A549 (cell line): ENCODE measurements around the gene KSR2. TPM values are rescaled to one million over a fixed set of nuclear protein-coding genes. Genes with fewer than 3 reads are reported as not detected.
A peak's percentile ranks its signal among the peaks of the same experiment; 100 is the strongest.

Experiments used
- ATAC-seq, 2 experiments: fragments of 200-7000 bp in 1 of 2; fragments of >200 bp in 1 of 2; cut with Nextera tagmentation in 1 of 2; cut with Tn5 transposase in 1 of 2; 3 replicates each; pipeline versions ENCODE4 v1.8.0 to v1.9.1; 2018 to 2020; ENCODE audit warnings: mild to moderate bottlenecking in 1 of 2, moderate library complexity in 1 of 2
- CTCF ChIA-PET: fragments of 300-600 bp; sonication (Branson Sonifier 250); formaldehyde crosslinking; extraction: SDS; loops from one replicate; lab custom pipeline; 2021; ENCODE audit warnings: antibody characterized with exemption, inconsistent platforms; lab: Yijun Ruan, JAX
- POLR2A ChIA-PET: fragments of 350-600 bp; formaldehyde crosslinking; extraction: SDS; loops from one replicate; lab custom pipeline; 2021; ENCODE audit warnings: antibody characterized with exemption, inconsistent platforms; lab: Yijun Ruan, JAX
- DNase-seq, 2 experiments: peaks; one replicate each; pipeline versions ENCODE4 v3.0.0 to v3.0.0-alpha.2; 2011 to 2016; ENCODE audit warnings: low read depth in 1 of 2, low spot score in 1 of 2
- FAIRE-seq: peaks from 2 replicates; lab custom pipeline; 2011; peaks lifted over from hg19 to GRCh38; lab: Jason Lieb, UNC
- H3K27ac ChIP-seq, 2 experiments: fragments of >200 bp; sonication (Bioruptor Twin); formaldehyde crosslinking; 3 replicates each; pipeline ENCODE4 v1.5.1; 2016 to 2017
- H3K4me1 ChIP-seq: fragments of >200 bp; sonication (Bioruptor Twin); formaldehyde crosslinking; 3 replicates; pipeline ENCODE4 v1.6.1; 2016
- H3K4me2 ChIP-seq: fragments of >200 bp; sonication (Bioruptor Twin); formaldehyde crosslinking; 3 replicates; pipeline ENCODE4 v1.6.1; 2016
- H3K4me3 ChIP-seq: fragments of >200 bp; sonication (Bioruptor Twin); formaldehyde crosslinking; 3 replicates; pipeline ENCODE4 v1.5.1; 2016
- H3K9me3 ChIP-seq: fragments of >200 bp; sonication (Bioruptor Twin); formaldehyde crosslinking; 3 replicates; pipeline ENCODE4 v1.6.1; 2016
- CBX8 ChIP-seq: fragments of 200-600 bp; sonication (generic); IDR thresholded peaks from 2 replicates; pipeline ENCODE4 v1.6.1; 2016
- CHD4 ChIP-seq: fragments of 200-600 bp; sonication (generic); IDR thresholded peaks from 2 replicates; pipeline ENCODE4 v1.6.1; 2016; ENCODE audit warnings: antibody characterized with exemption, mild to moderate bottlenecking, borderline replicate concordance
- EHF ChIP-seq: fragments of 250-450 bp; sonication (Bioruptor Pico); IDR thresholded peaks from 2 replicates; pipeline ENCODE4 v1.5.0; 2020; ENCODE audit warnings: mild to moderate bottlenecking
- EHMT2 ChIP-seq: fragments of 200-600 bp; sonication (generic); IDR thresholded peaks from 2 replicates; pipeline ENCODE4 v1.6.1; 2016; ENCODE audit warnings: antibody characterized with exemption, low read depth, mild to moderate bottlenecking, moderate library complexity
- ESRRA ChIP-seq: fragments of 150-350 bp; IDR thresholded peaks from 2 replicates; pipeline ENCODE4 v1.6.1; 2014; ENCODE audit warnings: mild to moderate bottlenecking, low read length, borderline replicate concordance
- FOXS1 ChIP-seq: fragments of 250-450 bp; sonication (Bioruptor Pico); IDR thresholded peaks from 2 replicates; pipeline ENCODE4 v1.5.0; 2020; ENCODE audit warnings: mild to moderate bottlenecking, moderate library complexity
- GATA3 ChIP-seq: IDR thresholded peaks from 2 replicates; pipeline ENCODE4 v1.6.1; 2012; ENCODE audit warnings: borderline replicate concordance
- HEYL ChIP-seq: fragments of 250-450 bp; sonication (Bioruptor Pico); IDR thresholded peaks from 2 replicates; pipeline ENCODE4 v1.8.0; 2021; ENCODE audit warnings: mild to moderate bottlenecking, moderate library complexity
- HOXB5 ChIP-seq: fragments of 250-450 bp; sonication (Bioruptor Pico); IDR thresholded peaks from 2 replicates; pipeline ENCODE4 v1.5.0; 2020; ENCODE audit warnings: mild to moderate bottlenecking, moderate library complexity
- JUN ChIP-seq, 2 experiments: fragments of >200 bp; sonication (Bioruptor Twin); formaldehyde crosslinking; IDR thresholded peaks; 2 replicates in 1 of 2; 3 replicates in 1 of 2; pipeline ENCODE4 v1.6.1; 2016 to 2017
- JUNB ChIP-seq: fragments of >200 bp; sonication (Bioruptor Twin); formaldehyde crosslinking; IDR thresholded peaks from 2 replicates; pipeline ENCODE4 v1.6.1; 2016
- KDM1A ChIP-seq: fragments of 200-600 bp; sonication (generic); IDR thresholded peaks from 2 replicates; pipeline ENCODE4 v1.6.1; 2016; ENCODE audit warnings: low read depth, mild to moderate bottlenecking
- KDM5A ChIP-seq: fragments of 200-600 bp; sonication (generic); IDR thresholded peaks from 2 replicates; pipeline ENCODE4 v1.6.1; 2016; ENCODE audit warnings: antibody characterized with exemption, mild to moderate bottlenecking
- MAFK ChIP-seq: fragments of 450-650 bp; IDR thresholded peaks from 2 replicates; pipeline ENCODE4 v1.6.1; 2014; ENCODE audit not compliant: partially characterized antibody
- MAZ ChIP-seq: fragments of 150-350 bp; IDR thresholded peaks from 2 replicates; pipeline ENCODE4 v1.6.1; 2014; ENCODE audit warnings: antibody characterized with exemption, low read depth, low read length, borderline replicate concordance
- NFE2L2 ChIP-seq: fragments of 150-350 bp; conservative IDR thresholded peaks from 2 replicates; pipeline ENCODE4 v1.6.1; 2014; ENCODE audit warnings: low read length
- NR3C1 ChIP-seq: fragments of >200 bp; sonication (Bioruptor Twin); formaldehyde crosslinking; IDR thresholded peaks from 3 replicates; pipeline ENCODE4 v1.6.1; 2017
- POLR2A ChIP-seq: IDR thresholded peaks from 2 replicates; pipeline ENCODE4 v1.6.1; 2012; ENCODE audit warnings: mild to moderate bottlenecking, low read length
- RAD21 ChIP-seq, 2 experiments: fragments of >200 bp in 1 of 2; sonication (Bioruptor Twin) in 1 of 2; formaldehyde crosslinking in 1 of 2; IDR thresholded peaks in 1 of 2; conservative IDR thresholded peaks in 1 of 2; 2 replicates in 1 of 2; 3 replicates in 1 of 2; pipeline ENCODE4 v1.6.1; 2012 to 2018; ENCODE audit warnings: inconsistent platforms in 1 of 2
- RARB ChIP-seq: fragments of 250-450 bp; sonication (Bioruptor Pico); IDR thresholded peaks from 2 replicates; pipeline ENCODE4 v1.8.0; 2021; ENCODE audit warnings: mild to moderate bottlenecking, moderate library complexity
- RCOR1 ChIP-seq: fragments of 150-350 bp; IDR thresholded peaks from 2 replicates; pipeline ENCODE4 v1.6.1; 2014; ENCODE audit warnings: antibody characterized with exemption, low read length, low read depth
- SREBF2 ChIP-seq: fragments of 450-650 bp; IDR thresholded peaks from 2 replicates; pipeline ENCODE4 v1.6.1; 2014; ENCODE audit warnings: mild to moderate bottlenecking, moderate library complexity
- TFCP2L1 ChIP-seq: fragments of 250-450 bp; sonication (Bioruptor Pico); IDR thresholded peaks from 2 replicates; pipeline ENCODE4 v1.5.0; 2021; ENCODE audit warnings: mild to moderate bottlenecking
- ZFP36 ChIP-seq: fragments of 450-650 bp; IDR thresholded peaks from 2 replicates; pipeline ENCODE4 v1.6.1; 2014; ENCODE audit warnings: borderline replicate concordance; ENCODE audit not compliant: partially characterized antibody
- WGBS: methylation state at CpG from one replicate; pipeline ENCODE4 v1.1.6; 2017; ENCODE audit errors: missing lambda C conversion rate; 5-methylcytosine and 5-hydroxymethylcytosine counted together
- polyA plus RNA-seq, 4 experiments: library from polyadenylated mRNA; depleted of rRNA in 3 of 4; stranded (reverse); fragments of >200 nt; fragmentation: RNase III in 1 of 4; extraction: RNeasy Plus Mini Kit Qiagen cat#74134 plus additional on column Dnase treatment in 1 of 4; gene quantifications; 2 replicates in 3 of 4; 3 replicates in 1 of 4; pipeline ENCODE4 v1.2.3, GENCODE V29; 2011 to 2017
- TF ChIP-seq, protein P1 (sequence below): fragments of 250-450 bp; sonication (Bioruptor Pico); IDR thresholded peaks from 2 replicates; pipeline ENCODE4 v1.5.0; 2020; ENCODE audit warnings: low read depth, mild to moderate bottlenecking, moderate library complexity
- TF ChIP-seq, protein P2 (sequence below): fragments of 250-450 bp; sonication (Bioruptor Pico); IDR thresholded peaks from 2 replicates; pipeline ENCODE4 v1.5.0; 2021; ENCODE audit warnings: mild to moderate bottlenecking, moderate library complexity, borderline replicate concordance
- TF ChIP-seq, protein P3 (sequence below): fragments of >200 bp; sonication (Bioruptor Twin); formaldehyde crosslinking; IDR thresholded peaks from 3 replicates; pipeline ENCODE4 v1.5.1; 2016
- TF ChIP-seq, protein P4 (sequence below): fragments of >200 bp; sonication (Bioruptor Twin); formaldehyde crosslinking; IDR thresholded peaks from 2 replicates; pipeline ENCODE4 v1.6.1; 2016
- TF ChIP-seq, protein P5 (sequence below): fragments of 450-650 bp; IDR thresholded peaks from 2 replicates; pipeline ENCODE4 v1.6.1; 2014; ENCODE audit warnings: antibody characterized with exemption
- TF ChIP-seq, protein P6 (sequence below): IDR thresholded peaks from 2 replicates; pipeline ENCODE4 v1.6.1; 2012

KSR2 gene
- polyA plus RNA-seq, 2 of the 4 experiments (the other 2 are of a cell fraction): 0.37 to 1.2 TPM

DNA sequence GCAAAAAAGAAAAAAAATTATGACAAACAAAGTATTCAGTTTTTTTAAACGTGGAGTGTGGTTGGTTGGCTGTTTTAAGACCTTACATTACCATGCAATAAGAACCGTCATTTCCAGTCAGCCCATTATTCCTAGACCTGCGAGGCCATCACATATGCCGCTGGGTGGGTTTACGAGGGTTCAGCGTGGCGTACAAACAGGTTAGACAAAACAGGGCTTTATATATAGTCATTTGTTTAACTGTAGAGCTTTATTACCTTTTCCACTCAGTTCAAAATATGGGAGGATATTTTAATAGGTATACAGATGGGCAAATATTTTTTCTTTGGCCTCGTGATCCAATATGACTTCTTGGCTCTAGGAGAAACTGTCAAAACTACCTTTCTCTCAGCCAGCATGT lies 67.2 kb downstream of the KSR2 start:
- FAIRE-seq (no peak), ATAC-seq (no peak), DNase-seq (no peak)
- ChIA-PET POLR2A (no interaction called here), CTCF (interaction anchor here (1.0 kb wide), 1 partner anchor 84 kb away, joined by 4 read pairs; no protein-coding TSS in a partner anchor)
- no peak overlapping the region for H3K4me3 ChIP-seq
- H3K27ac ChIP-seq: no peak overlapping the region
- peaks cover 6% of the 10 kb centered on the region; the same call in 1 of the 3 replicates for H3K4me1 ChIP-seq
- H3K9me3 ChIP-seq: no peaks in the 10 kb centered on the region
- no peak overlapping the region for H3K4me2 ChIP-seq
- WGBS: 76% methylated on average over 8 of the region's 8 CpGs
- TF ChIP-seq CBX8: no peak
- no peak for TF ChIP-seq JUNB
- no peak for TF ChIP-seq FOXS1 (CRISPR knock-in tag)
- TF ChIP-seq NFE2L2: no peak
- TF ChIP-seq EHF (CRISPR knock-in tag): no peak
- TF ChIP-seq POLR2A: no peak
- TF ChIP-seq SREBF2: no peak
- no peak for TF ChIP-seq EHMT2
- no peak for TF ChIP-seq TFCP2L1 (CRISPR knock-in tag)
- TF ChIP-seq, protein P1, sequence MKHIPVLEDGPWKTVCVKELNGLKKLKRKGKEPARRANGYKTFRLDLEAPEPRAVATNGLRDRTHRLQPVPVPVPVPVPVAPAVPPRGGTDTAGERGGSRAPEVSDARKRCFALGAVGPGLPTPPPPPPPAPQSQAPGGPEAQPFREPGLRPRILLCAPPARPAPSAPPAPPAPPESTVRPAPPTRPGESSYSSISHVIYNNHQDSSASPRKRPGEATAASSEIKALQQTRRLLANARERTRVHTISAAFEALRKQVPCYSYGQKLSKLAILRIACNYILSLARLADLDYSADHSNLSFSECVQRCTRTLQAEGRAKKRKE (CRISPR knock-in tag): no peak
- TF ChIP-seq KDM5A: no peak
- TF ChIP-seq CHD4: no peak
- no peak for TF ChIP-seq JUN (IDR thresholded peaks at IDR 0.05)
- no peak for TF ChIP-seq KDM1A
- no peak for TF ChIP-seq MAZ
- TF ChIP-seq, all 56 proteins: peak for 0

DNA sequence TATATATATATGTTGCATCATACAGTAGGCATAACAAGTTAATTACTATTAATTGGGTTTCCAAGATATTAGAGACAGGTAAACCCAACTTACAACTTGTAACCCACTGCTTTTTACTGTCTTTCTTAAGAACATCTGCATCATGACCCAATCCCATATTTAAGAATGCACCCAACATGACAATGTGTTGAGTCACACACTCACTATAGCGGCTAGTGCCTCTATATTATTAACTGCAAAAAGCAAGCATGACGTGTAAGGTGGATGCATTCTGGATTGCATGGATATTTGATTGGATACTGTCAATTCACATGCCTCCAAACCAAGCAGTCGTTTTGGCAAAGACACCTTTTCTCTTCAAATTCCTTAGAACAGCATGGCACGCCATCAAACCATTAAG lies 68.2 kb downstream of the KSR2 start:
- no peak for FAIRE-seq
- H3K27ac ChIP-seq: no peak overlapping the region
- TF ChIP-seq, protein P2, sequence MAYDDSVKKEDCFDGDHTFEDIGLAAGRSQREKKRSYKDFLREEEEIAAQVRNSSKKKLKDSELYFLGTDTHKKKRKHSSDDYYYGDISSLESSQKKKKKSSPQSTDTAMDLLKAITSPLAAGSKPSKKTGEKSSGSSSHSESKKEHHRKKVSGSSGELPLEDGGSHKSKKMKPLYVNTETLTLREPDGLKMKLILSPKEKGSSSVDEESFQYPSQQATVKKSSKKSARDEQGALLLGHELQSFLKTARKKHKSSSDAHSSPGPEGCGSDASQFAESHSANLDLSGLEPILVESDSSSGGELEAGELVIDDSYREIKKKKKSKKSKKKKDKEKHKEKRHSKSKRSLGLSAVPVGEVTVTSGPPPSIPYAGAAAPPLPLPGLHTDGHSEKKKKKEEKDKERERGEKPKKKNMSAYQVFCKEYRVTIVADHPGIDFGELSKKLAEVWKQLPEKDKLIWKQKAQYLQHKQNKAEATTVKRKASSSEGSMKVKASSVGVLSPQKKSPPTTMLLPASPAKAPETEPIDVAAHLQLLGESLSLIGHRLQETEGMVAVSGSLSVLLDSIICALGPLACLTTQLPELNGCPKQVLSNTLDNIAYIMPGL (CRISPR knock-in tag): no peak
- TF ChIP-seq GATA3 (no peak), NR3C1 (no peak), HEYL (CRISPR knock-in tag) (no peak), JUNB (no peak), MAFK (no peak), ESRRA (no peak), RARB (no peak), KDM1A (no peak), NFE2L2 (no peak), HOXB5 (CRISPR knock-in tag) (no peak), RAD21 (conservative IDR thresholded peaks at IDR 0.05 in 1 of 2, IDR thresholded peaks at IDR 0.05 in 1 of 2) (no peak), RCOR1 (no peak), ZFP36 (no peak)
- TF ChIP-seq, protein P3, sequence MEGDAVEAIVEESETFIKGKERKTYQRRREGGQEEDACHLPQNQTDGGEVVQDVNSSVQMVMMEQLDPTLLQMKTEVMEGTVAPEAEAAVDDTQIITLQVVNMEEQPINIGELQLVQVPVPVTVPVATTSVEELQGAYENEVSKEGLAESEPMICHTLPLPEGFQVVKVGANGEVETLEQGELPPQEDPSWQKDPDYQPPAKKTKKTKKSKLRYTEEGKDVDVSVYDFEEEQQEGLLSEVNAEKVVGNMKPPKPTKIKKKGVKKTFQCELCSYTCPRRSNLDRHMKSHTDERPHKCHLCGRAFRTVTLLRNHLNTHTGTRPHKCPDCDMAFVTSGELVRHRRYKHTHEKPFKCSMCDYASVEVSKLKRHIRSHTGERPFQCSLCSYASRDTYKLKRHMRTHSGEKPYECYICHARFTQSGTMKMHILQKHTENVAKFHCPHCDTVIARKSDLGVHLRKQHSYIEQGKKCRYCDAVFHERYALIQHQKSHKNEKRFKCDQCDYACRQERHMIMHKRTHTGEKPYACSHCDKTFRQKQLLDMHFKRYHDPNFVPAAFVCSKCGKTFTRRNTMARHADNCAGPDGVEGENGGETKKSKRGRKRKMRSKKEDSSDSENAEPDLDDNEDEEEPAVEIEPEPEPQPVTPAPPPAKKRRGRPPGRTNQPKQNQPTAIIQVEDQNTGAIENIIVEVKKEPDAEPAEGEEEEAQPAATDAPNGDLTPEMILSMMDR: no peak
- TF ChIP-seq, protein P4, sequence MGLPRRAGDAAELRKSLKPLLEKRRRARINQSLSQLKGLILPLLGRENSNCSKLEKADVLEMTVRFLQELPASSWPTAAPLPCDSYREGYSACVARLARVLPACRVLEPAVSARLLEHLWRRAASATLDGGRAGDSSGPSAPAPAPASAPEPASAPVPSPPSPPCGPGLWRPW: no peak
- TF ChIP-seq, protein P1 (CRISPR knock-in tag): no peak
- TF ChIP-seq, protein P5, sequence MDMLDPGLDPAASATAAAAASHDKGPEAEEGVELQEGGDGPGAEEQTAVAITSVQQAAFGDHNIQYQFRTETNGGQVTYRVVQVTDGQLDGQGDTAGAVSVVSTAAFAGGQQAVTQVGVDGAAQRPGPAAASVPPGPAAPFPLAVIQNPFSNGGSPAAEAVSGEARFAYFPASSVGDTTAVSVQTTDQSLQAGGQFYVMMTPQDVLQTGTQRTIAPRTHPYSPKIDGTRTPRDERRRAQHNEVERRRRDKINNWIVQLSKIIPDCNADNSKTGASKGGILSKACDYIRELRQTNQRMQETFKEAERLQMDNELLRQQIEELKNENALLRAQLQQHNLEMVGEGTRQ: no peak
- TF ChIP-seq, protein P6, sequence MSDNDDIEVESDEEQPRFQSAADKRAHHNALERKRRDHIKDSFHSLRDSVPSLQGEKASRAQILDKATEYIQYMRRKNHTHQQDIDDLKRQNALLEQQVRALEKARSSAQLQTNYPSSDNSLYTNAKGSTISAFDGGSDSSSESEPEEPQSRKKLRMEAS: no peak
- peak; percentile 63 to 68; a peak in 3 of 6 replicates for ATAC-seq
- H3K4me1 ChIP-seq: peaks cover 6% of the 10 kb centered on the region; the same call in 1 of the 3 replicates
- 30% methylated on average over 4 of the region's 4 CpGs for WGBS
- H3K4me3 ChIP-seq: no peak overlapping the region
- CTCF ChIA-PET: interaction anchor here (2.5 kb wide), 1 partner anchor 26 kb away, joined by 10 read pairs; no protein-coding TSS in a partner anchor
- no peak overlapping the region for H3K4me2 ChIP-seq
- peak; percentile 21 to 50 for DNase-seq
- POLR2A ChIA-PET: no interaction called here
- no peaks in the 10 kb centered on the region for H3K9me3 ChIP-seq
